HCT116 (cell line): Measurements from ENCODE around the gene FAT1. TPM values are rescaled to one million over a fixed set of nuclear protein-coding genes. Genes with fewer than 3 reads are reported as not detected.
A peak's percentile ranks its signal among the peaks of the same experiment; 100 is the strongest.

Experiments used
- ATAC-seq: fragments of 200-7000 bp; cut with Tn5 transposase; 2 replicates; pipeline ENCODE4 v1.9.1; 2020; ENCODE audit warnings: mild to moderate bottlenecking, moderate library complexity
- BruUV-seq: library from RNA; stranded (reverse); fragments of 400-500 nt; replicated peaks from 2 replicates; lab custom pipeline; 2021; lab: Mats Ljungman, UMichigan
- CTCF ChIA-PET: fragments of 300-600 bp; sonication (Branson Sonifier 250); formaldehyde crosslinking; loops from one replicate; lab custom pipeline; 2021; ENCODE audit warnings: antibody characterized with exemption; lab: Charles Lee
- POLR2A ChIA-PET: fragments of 300-600, 350-600 bp; sonication (Branson Sonifier 250); formaldehyde crosslinking; loops from one replicate; lab custom pipeline; 2021; ENCODE audit warnings: antibody characterized with exemption; lab: Charles Lee
- RAD21 ChIA-PET, 2 experiments: fragments of 300-600 bp; sonication (Branson Sonifier 250); formaldehyde crosslinking; loops; one replicate each; lab custom pipeline; 2023; ENCODE audit warnings: low total read pairs in 2 of 2; ENCODE audit not compliant: uncharacterized antibody in 2 of 2, unreplicated experiment in 2 of 2, low non-redundant PET in 1 of 2; lab: Charles Lee
- DNase-seq: peaks from one replicate; pipeline ENCODE4 v3.0.0-alpha.2; 2010; ENCODE audit warnings: low read depth, low spot score
- H2AFZ ChIP-seq: fragments of 200-600 bp; shearing (Covaris generic), sonication (generic); 2 replicates; pipeline ENCODE4 v1.6.1; 2017; ENCODE audit warnings: low read depth, mixed run types, mixed read lengths, antibody characterized with exemption, low read length; ENCODE audit not compliant: poor library complexity, severe bottlenecking
- H3K27ac ChIP-seq: 2 replicates; pipeline ENCODE4 v1.5.1; 2012; ENCODE audit warnings: low read depth, low read length
- H3K27me3 ChIP-seq: fragments of 200-600 bp; sonication (generic); 2 replicates; pipeline ENCODE4 v1.6.1; 2016; ENCODE audit warnings: mixed run types, low read length, mixed read lengths; ENCODE audit not compliant: insufficient read depth
- H3K36me3 ChIP-seq, 2 experiments: fragments of 200-500 bp in 1 of 2; fragments of 200-600 bp in 1 of 2; sonication (Bioruptor generic) in 1 of 2; sonication (generic) in 1 of 2; 2 replicates each; pipeline versions ENCODE4 v1.5.1 to v1.6.1; 2014 to 2016; ENCODE audit warnings: low read length in 2 of 2, inconsistent platforms in 1 of 2, mixed read lengths in 1 of 2, mixed run types in 1 of 2; ENCODE audit not compliant: insufficient read depth in 2 of 2, control insufficient read depth in 1 of 2
- H3K4me1 ChIP-seq, 2 experiments: fragments of 200-600 bp in 1 of 2; sonication (generic) in 1 of 2; 2 replicates each; pipeline versions ENCODE4 v1.5.1 to v1.6.1; 2012 to 2017; ENCODE audit warnings: low read length in 2 of 2, inconsistent platforms in 1 of 2, mild to moderate bottlenecking in 1 of 2, mixed read lengths in 1 of 2, mixed run types in 1 of 2, moderate library complexity in 1 of 2; ENCODE audit not compliant: insufficient read depth in 2 of 2, control insufficient read depth in 1 of 2
- H3K4me2 ChIP-seq: fragments of 200-600 bp; sonication (generic); 2 replicates; pipeline ENCODE4 v1.6.1; 2017; ENCODE audit warnings: mixed run types, low read length, mixed read lengths
- H3K4me3 ChIP-seq, 2 experiments: fragments of 200-600 bp in 1 of 2; sonication (generic) in 1 of 2; replicated peaks in 1 of 2; 2 replicates each; pipeline ENCODE4 v1.5.1; 2011 to 2016; ENCODE audit warnings: low read length in 2 of 2, control low read depth in 1 of 2, low read depth in 1 of 2, mild to moderate bottlenecking in 1 of 2, mixed read lengths in 1 of 2, mixed run types in 1 of 2
- H3K79me2 ChIP-seq: fragments of 200-600 bp; sonication (generic); 2 replicates; pipeline ENCODE4 v1.6.1; 2017; ENCODE audit warnings: mild to moderate bottlenecking, mixed run types, low read length, moderate library complexity, mixed read lengths; ENCODE audit not compliant: insufficient read depth
- H3K9ac ChIP-seq: fragments of 200-600 bp; sonication (generic); 2 replicates; pipeline ENCODE4 v1.6.1; 2016; ENCODE audit warnings: low read length, mixed read lengths
- H3K9me2 ChIP-seq: fragments of 200-600 bp; sonication (generic), shearing (Covaris generic); 2 replicates; pipeline ENCODE4 v1.6.1; 2017; ENCODE audit warnings: mixed run types, mild to moderate bottlenecking, moderate library complexity; ENCODE audit not compliant: insufficient read depth
- H3K9me3 ChIP-seq, 2 experiments: fragments of 200-500 bp in 1 of 2; fragments of 200-600 bp in 1 of 2; sonication (Bioruptor generic) in 1 of 2; sonication (generic) in 1 of 2; 2 replicates each; pipeline ENCODE4 v1.6.1; 2014 to 2017; ENCODE audit warnings: low read length in 2 of 2, mixed read lengths in 2 of 2, inconsistent platforms in 1 of 2, low read depth in 1 of 2, mild to moderate bottlenecking in 1 of 2, mixed run types in 1 of 2, moderate library complexity in 1 of 2; ENCODE audit not compliant: control insufficient read depth in 1 of 2, insufficient read depth in 1 of 2
- H4K20me1 ChIP-seq: fragments of 200-600 bp; sonication (generic), shearing (Covaris generic); 2 replicates; pipeline ENCODE4 v1.6.1; 2017; ENCODE audit warnings: mixed run types, mild to moderate bottlenecking, moderate library complexity; ENCODE audit not compliant: insufficient read depth
- CBX3 ChIP-seq: IDR thresholded peaks from 2 replicates; pipeline ENCODE4 v1.6.1; 2012; ENCODE audit warnings: low read depth
- CEBPB ChIP-seq: IDR thresholded peaks from 2 replicates; pipeline ENCODE4 v1.6.1; 2012; ENCODE audit warnings: low read depth
- EGR1 ChIP-seq: IDR thresholded peaks from 2 replicates; pipeline ENCODE4 v1.6.1; 2012; ENCODE audit warnings: low read depth
- EZH2 ChIP-seq: fragments of 200-600 bp; sonication (generic); IDR thresholded peaks from 2 replicates; pipeline ENCODE4 v1.6.1; 2017; ENCODE audit warnings: antibody characterized with exemption, mixed run types
- EZH2phosphoT487 ChIP-seq: fragments of 200-600 bp; IDR thresholded peaks from 2 replicates; pipeline ENCODE4 v1.6.1; 2018; ENCODE audit warnings: antibody characterized with exemption, borderline replicate concordance
- FOSL1 ChIP-seq: IDR thresholded peaks from 2 replicates; pipeline ENCODE4 v1.6.1; 2012; ENCODE audit warnings: low read depth
- JUND ChIP-seq: IDR thresholded peaks from 2 replicates; pipeline ENCODE4 v1.6.1; 2012
- POLR2A ChIP-seq: IDR thresholded peaks from 2 replicates; pipeline ENCODE4 v1.7.0; 2011; ENCODE audit warnings: borderline replicate concordance; ENCODE audit not compliant: insufficient read depth, insufficient read length; ENCODE audit errors: extremely low read depth
- POLR2AphosphoS5 ChIP-seq: IDR thresholded peaks from 2 replicates; pipeline ENCODE4 v1.6.1; 2011; ENCODE audit warnings: mild to moderate bottlenecking, low read depth, low read length, moderate library complexity
- RAD21 ChIP-seq: IDR thresholded peaks from 2 replicates; pipeline ENCODE4 v1.6.1; 2012; ENCODE audit warnings: low read depth, mild to moderate bottlenecking
- SIN3A ChIP-seq: IDR thresholded peaks from 2 replicates; pipeline ENCODE4 v1.6.1; 2012; ENCODE audit warnings: low read depth
- SRF ChIP-seq: IDR thresholded peaks from 2 replicates; pipeline ENCODE4 v1.6.1; 2012; ENCODE audit warnings: low read depth
- TCF7L2 ChIP-seq: IDR thresholded peaks from 2 replicates; pipeline ENCODE4 v1.7.0; 2011; ENCODE audit warnings: borderline replicate concordance, inconsistent platforms; ENCODE audit not compliant: insufficient read depth, insufficient read length; ENCODE audit errors: extremely low read depth
- ZFX ChIP-seq: fragments of 450-650 bp; IDR thresholded peaks from 2 replicates; pipeline ENCODE4 v1.6.1; 2017
- ZNF274 ChIP-seq: fragments of 200-500 bp; sonication (Bioruptor generic); IDR thresholded peaks from 2 replicates; pipeline ENCODE4 v1.6.1; 2014; ENCODE audit warnings: mild to moderate bottlenecking, low read depth, low read length, inconsistent platforms
- intact Hi-C: fragments of 100-400 bp; cut with micrococcal nuclease; formaldehyde crosslinking; loops from 2 replicates; pipeline ENCODE4 v1.10.0; 2022
- total RNA-seq: library from RNA; stranded (reverse); gene quantifications from one replicate; pipeline ENCODE4 v1.2.1, GENCODE V29; 2021; ENCODE audit not compliant: unreplicated experiment
- TF ChIP-seq, protein P1 (sequence below): IDR thresholded peaks from 2 replicates; pipeline ENCODE4 v1.6.1; 2012; ENCODE audit warnings: low read depth
- TF ChIP-seq, protein P2 (sequence below): IDR thresholded peaks from 2 replicates; pipeline ENCODE4 v1.6.1; 2011; ENCODE audit warnings: mild to moderate bottlenecking, low read length, moderate library complexity; ENCODE audit not compliant: insufficient replicate concordance; ENCODE audit errors: extremely low read depth
- TF ChIP-seq, protein P3 (sequence below), 3 experiments: fragments of 200-600 bp in 1 of 3; sonication (generic) in 1 of 3; IDR thresholded peaks in 2 of 3; conservative IDR thresholded peaks in 1 of 3; 2 replicates each; pipeline ENCODE4 v1.5.1; 2012 to 2017; ENCODE audit warnings: low read depth in 2 of 3, low read length in 2 of 3, antibody characterized with exemption in 1 of 3, borderline replicate concordance in 1 of 3, control low read depth in 1 of 3, mild to moderate bottlenecking in 1 of 3, mixed read lengths in 1 of 3, mixed run types in 1 of 3, moderate library complexity in 1 of 3; ENCODE audit not compliant: insufficient read depth in 1 of 3
- TF ChIP-seq, protein P4 (sequence below): IDR thresholded peaks from 2 replicates; pipeline ENCODE4 v1.6.1; 2012

The FAT1 gene
- total RNA-seq, 1 experiment from 2014 or later = 676 TPM

DNA sequence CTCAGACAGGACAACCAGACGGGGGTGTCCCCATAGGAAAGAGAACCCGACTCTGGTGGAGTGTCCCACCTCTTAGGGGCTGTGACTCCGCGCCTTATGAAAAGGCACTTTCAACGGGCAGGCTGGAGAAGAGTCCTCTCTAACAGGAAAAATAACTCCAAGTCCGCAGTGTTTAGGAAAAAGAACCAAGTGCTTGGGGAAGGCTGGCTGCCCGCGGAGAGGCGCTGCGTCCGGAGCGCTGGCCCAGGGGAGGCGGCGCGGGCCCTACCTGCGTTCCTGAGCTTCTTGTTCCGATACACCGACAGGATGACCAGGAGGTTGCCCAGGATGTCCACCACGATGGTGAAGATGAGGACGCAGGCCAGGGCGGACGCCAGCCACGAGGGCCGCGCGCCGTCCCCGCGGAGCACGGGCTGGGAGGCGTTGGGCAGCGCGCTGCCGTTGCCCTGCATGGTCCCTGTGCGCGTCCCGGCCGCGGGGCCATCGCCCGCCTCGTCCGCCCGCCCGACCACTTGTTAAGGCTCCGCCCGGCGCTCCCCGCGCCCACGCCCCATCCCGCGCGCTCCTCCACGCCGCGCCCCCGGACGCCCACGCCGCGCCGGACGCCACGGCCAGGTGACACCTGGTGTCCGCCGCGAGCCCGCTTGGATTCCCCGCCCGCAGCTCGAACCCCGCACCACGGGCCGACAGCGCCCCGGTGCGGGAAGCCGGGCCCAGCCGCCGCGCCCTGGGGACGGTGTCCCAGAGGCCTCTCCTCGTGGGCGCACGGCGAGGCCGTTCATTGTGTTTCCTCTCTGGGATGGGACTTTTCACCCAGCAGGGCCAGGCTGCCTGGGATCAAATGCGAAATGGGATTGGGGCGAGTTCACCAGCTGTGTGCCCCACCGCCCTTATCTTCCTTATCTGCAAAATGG lies 168.5 kb downstream of the FAT1 start, which contains the start of gene MTNR1A:
TSS of gene MTNR1A (minus strand) at position 654 of the 914 bp plus-strand sequence. CDS start at position 452, 202 bp downstream.
- H3K9ac ChIP-seq = peak within 1 kb of the TSS; percentile 41
- H3K4me1 ChIP-seq = peaks cover 0 to 13% of the 10 kb centered on the region in 2 experiments; a peak in 1 of 4 replicates
- peak within 1 kb of the TSS; percentile 41; the same call in 1 of the 2 replicates for H3K27ac ChIP-seq
- H3K9me3 ChIP-seq = no peaks in the 10 kb centered on the region
- ATAC-seq = peak; percentile 75
- peak within 1 kb of the TSS; percentile 46 to 61 for H3K4me3 ChIP-seq
- H2AFZ ChIP-seq = no peak within 1 kb of the TSS
- peak within 1 kb of the TSS; percentile 83 for H3K4me2 ChIP-seq
- no peaks in the 10 kb centered on the region; the same call in 1 of the 2 replicates for H4K20me1 ChIP-seq
- H3K27me3 ChIP-seq = no peaks in the 10 kb centered on the region
- ChIA-PET RAD21 (no interaction called here), CTCF (no interaction called here), POLR2A (no interaction called here)
- DNase-seq = no peak
- H3K36me3 ChIP-seq = no peaks in the 10 kb centered on the region
- no peaks in the 10 kb centered on the region for H3K79me2 ChIP-seq
- no TSS peak for BruUV-seq
- no peaks in the 10 kb centered on the region for H3K9me2 ChIP-seq
- intact Hi-C loops = loop anchor here (10.0 kb wide), 1 partner anchor 260 kb away; no protein-coding TSS in a partner anchor
- no peak for TF ChIP-seq FOSL1
- TF ChIP-seq, protein P1, sequence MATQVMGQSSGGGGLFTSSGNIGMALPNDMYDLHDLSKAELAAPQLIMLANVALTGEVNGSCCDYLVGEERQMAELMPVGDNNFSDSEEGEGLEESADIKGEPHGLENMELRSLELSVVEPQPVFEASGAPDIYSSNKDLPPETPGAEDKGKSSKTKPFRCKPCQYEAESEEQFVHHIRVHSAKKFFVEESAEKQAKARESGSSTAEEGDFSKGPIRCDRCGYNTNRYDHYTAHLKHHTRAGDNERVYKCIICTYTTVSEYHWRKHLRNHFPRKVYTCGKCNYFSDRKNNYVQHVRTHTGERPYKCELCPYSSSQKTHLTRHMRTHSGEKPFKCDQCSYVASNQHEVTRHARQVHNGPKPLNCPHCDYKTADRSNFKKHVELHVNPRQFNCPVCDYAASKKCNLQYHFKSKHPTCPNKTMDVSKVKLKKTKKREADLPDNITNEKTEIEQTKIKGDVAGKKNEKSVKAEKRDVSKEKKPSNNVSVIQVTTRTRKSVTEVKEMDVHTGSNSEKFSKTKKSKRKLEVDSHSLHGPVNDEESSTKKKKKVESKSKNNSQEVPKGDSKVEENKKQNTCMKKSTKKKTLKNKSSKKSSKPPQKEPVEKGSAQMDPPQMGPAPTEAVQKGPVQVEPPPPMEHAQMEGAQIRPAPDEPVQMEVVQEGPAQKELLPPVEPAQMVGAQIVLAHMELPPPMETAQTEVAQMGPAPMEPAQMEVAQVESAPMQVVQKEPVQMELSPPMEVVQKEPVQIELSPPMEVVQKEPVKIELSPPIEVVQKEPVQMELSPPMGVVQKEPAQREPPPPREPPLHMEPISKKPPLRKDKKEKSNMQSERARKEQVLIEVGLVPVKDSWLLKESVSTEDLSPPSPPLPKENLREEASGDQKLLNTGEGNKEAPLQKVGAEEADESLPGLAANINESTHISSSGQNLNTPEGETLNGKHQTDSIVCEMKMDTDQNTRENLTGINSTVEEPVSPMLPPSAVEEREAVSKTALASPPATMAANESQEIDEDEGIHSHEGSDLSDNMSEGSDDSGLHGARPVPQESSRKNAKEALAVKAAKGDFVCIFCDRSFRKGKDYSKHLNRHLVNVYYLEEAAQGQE = no peak
- no peak for TF ChIP-seq EZH2phosphoT487
- TF ChIP-seq ZFX = peak; percentile 40
- TF ChIP-seq, protein P2, sequence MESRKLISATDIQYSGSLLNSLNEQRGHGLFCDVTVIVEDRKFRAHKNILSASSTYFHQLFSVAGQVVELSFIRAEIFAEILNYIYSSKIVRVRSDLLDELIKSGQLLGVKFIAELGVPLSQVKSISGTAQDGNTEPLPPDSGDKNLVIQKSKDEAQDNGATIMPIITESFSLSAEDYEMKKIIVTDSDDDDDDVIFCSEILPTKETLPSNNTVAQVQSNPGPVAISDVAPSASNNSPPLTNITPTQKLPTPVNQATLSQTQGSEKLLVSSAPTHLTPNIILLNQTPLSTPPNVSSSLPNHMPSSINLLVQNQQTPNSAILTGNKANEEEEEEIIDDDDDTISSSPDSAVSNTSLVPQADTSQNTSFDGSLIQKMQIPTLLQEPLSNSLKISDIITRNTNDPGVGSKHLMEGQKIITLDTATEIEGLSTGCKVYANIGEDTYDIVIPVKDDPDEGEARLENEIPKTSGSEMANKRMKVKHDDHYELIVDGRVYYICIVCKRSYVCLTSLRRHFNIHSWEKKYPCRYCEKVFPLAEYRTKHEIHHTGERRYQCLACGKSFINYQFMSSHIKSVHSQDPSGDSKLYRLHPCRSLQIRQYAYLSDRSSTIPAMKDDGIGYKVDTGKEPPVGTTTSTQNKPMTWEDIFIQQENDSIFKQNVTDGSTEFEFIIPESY = no peak
- no peak for TF ChIP-seq CEBPB
- TF ChIP-seq SIN3A = no peak
- TF ChIP-seq, protein P3, sequence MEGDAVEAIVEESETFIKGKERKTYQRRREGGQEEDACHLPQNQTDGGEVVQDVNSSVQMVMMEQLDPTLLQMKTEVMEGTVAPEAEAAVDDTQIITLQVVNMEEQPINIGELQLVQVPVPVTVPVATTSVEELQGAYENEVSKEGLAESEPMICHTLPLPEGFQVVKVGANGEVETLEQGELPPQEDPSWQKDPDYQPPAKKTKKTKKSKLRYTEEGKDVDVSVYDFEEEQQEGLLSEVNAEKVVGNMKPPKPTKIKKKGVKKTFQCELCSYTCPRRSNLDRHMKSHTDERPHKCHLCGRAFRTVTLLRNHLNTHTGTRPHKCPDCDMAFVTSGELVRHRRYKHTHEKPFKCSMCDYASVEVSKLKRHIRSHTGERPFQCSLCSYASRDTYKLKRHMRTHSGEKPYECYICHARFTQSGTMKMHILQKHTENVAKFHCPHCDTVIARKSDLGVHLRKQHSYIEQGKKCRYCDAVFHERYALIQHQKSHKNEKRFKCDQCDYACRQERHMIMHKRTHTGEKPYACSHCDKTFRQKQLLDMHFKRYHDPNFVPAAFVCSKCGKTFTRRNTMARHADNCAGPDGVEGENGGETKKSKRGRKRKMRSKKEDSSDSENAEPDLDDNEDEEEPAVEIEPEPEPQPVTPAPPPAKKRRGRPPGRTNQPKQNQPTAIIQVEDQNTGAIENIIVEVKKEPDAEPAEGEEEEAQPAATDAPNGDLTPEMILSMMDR (IDR thresholded peaks at IDR 0.05 in 2 of 3, conservative IDR thresholded peaks at IDR 0.05 in 1 of 3; ENCODE audit: borderline replicate concordance in 1 of 3, insufficient read depth in 1 of 3, low read depth in 2 of 3, low read length in 2 of 3) = peak; percentile 25 to 46 (median 39); a peak in 5 of 6 replicates
- TF ChIP-seq CBX3 = 0 out of 2 replicates have a peak, but pooled peaks have one; percentile 33
- no peak for TF ChIP-seq POLR2A
- no peak for TF ChIP-seq SRF
- no peak for TF ChIP-seq POLR2AphosphoS5
- TF ChIP-seq EGR1 = no peak
- no peak for TF ChIP-seq JUND
- no peak for TF ChIP-seq EZH2
- TF ChIP-seq RAD21 = peak; percentile 59
- TF ChIP-seq, protein P4, sequence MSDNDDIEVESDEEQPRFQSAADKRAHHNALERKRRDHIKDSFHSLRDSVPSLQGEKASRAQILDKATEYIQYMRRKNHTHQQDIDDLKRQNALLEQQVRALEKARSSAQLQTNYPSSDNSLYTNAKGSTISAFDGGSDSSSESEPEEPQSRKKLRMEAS = 0 out of 2 replicates have a peak, but pooled peaks have one; percentile 17
- no peak for TF ChIP-seq ZNF274
- no peak for TF ChIP-seq TCF7L2
